ENCODE data around the gene MTTP. TPM values are rescaled to one million over a fixed set of nuclear protein-coding genes. Genes with fewer than 3 reads are reported as not detected.

Gene MTTP
- total RNA-seq, 1 experiment from 2014 or later: 0.77 TPM

GRCh38 chr4:99670409-99671073 is 95.9 kb downstream of the MTTP start:
- peaks cover 6% of the 10 kb centered on the region; the same call in 1 of the 2 replicates for H3K9me3 ChIP-seq
- no peak overlapping the region for H3K4me3 ChIP-seq (ENCODE audit: low read depth, low read length)
- intact Hi-C loops (cut with micrococcal nuclease; ENCODE audit: unreplicated experiment): no loop called here
- H3K4me3 Mint-ChIP-seq (ENCODE audit: unreplicated experiment): no peak overlapping the region
- DNase-seq: no peak
- TF ChIP-seq CTCF (IDR thresholded peaks at IDR 0.05; ENCODE audit: insufficient read depth in 1 of 2, low read depth in 1 of 2, low read length in 1 of 2, severe bottlenecking in 1 of 2, unreplicated experiment in 1 of 2): no peak
- ChIA-PET CTCF (no interaction called here), POLR2A (no interaction called here)
- no peaks in the 10 kb centered on the region for H3K4me1 Mint-ChIP-seq (ENCODE audit: low read depth, unreplicated experiment)
- H3K36me3 Mint-ChIP-seq (ENCODE audit: insufficient read depth, unreplicated experiment): no peaks in the 10 kb centered on the region
- no peaks in the 10 kb centered on the region for H3K27me3 ChIP-seq (replicated peaks; ENCODE audit: control insufficient read depth, insufficient read depth, low read length)
- H3K9me3 Mint-ChIP-seq (ENCODE audit: unreplicated experiment): peaks cover 27% of the 10 kb centered on the region
- BruUV-seq (replicated peaks): no TSS peak
- no peaks in the 10 kb centered on the region for H3K36me3 ChIP-seq (ENCODE audit: control insufficient read depth, insufficient read depth, low read length)
- no peak overlapping the region for H3K27ac Mint-ChIP-seq (ENCODE audit: unreplicated experiment)
- H3K27me3 Mint-ChIP-seq (ENCODE audit: insufficient read depth, unreplicated experiment): peaks cover 3% of the 10 kb centered on the region
- H3K4me1 ChIP-seq: no peaks in the 10 kb centered on the region

Other genes starting within 250 kb of the MTTP start
- 0.23 and 0.63 TPM in 2 replicates for gene ADH1C, start 222.1 kb upstream of the MTTP start, total RNA-seq (2022)
- gene ADH7, start 139.5 kb upstream of the MTTP start, total RNA-seq (2022): not detected in 2 replicates
- gene C4orf17, start 63.8 kb upstream of the MTTP start, total RNA-seq (2022): not detected in 2 replicates
- 5.1 and 5.8 TPM in 2 replicates for gene TRMT10A, start 10.8 kb upstream of the MTTP start, total RNA-seq (2022)
- gene C4orf54, start 83.0 kb downstream of the MTTP start, total RNA-seq (2022): not detected in 2 replicates
- not detected in 2 replicates for gene DAPP1, start 242.0 kb downstream of the MTTP start, total RNA-seq (2022)

Data from Caco-2 (cell line).